ENCODE results near the gene ERC2. TPM values are rescaled to one million over a fixed set of nuclear protein-coding genes. Genes with fewer than 3 reads are reported as not detected.

The ERC2 gene
- total and polyA plus RNA-seq, 2 donors (not counting 3 experiments of a cell fraction or from before 2014, with no cell fraction given): 5.6 to 15.5 TPM

DNA sequence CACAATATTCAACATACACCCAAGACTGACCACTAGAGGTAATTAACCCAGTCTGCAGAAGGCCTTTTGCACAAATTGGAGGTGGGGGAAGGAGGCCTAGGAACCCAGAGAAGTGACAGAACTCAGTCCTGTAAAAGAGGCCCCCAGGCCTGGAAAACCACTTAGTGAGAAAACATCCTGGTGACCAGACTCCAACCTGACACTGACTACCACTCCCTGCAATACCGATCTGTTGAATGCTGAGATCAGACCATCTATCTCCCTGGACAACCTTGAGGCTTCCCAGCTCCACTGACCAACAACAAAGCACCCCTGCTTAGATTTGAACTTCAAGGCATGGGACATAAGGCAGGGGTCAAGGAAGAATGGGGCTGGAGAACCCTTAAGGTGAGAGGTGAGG, 719.2 kb downstream of the ERC2 start:
- H3K4me1 ChIP-seq (ENCODE audit: control insufficient read depth, extremely low read depth, insufficient read depth, low read length): no peaks in the 10 kb centered on the region
- no peak for FAIRE-seq
- no peaks in the 10 kb centered on the region for H3K9me3 ChIP-seq (replicated peaks; ENCODE audit: control insufficient read depth, insufficient read depth, low read length)
- H3K4me3 ChIP-seq (replicated peaks in 1 of 3; ENCODE audit: insufficient read depth in 1 of 3, low read depth in 1 of 3, low read length in 3 of 3): no peak overlapping the region
- no peaks in the 10 kb centered on the region for H4K20me1 ChIP-seq (replicated peaks; ENCODE audit: control insufficient read depth, extremely low read depth, insufficient read depth, low read length)
- dilution Hi-C loops (cut with MboI; ENCODE audit: extremely low pct_ligation_motif_present, low sequenced_read_pairs) (no loop called here), intact Hi-C loops (cut with micrococcal nuclease) (no loop called here)
- no peaks in the 10 kb centered on the region for H3K27me3 ChIP-seq (ENCODE audit: control insufficient read depth in 2 of 2, insufficient read depth in 2 of 2, low read length in 2 of 2)
- no peaks in the 10 kb centered on the region for H3K9me1 ChIP-seq (replicated peaks; ENCODE audit: control insufficient read depth, extremely low read depth, insufficient read depth, low read length)
- POLR2A ChIA-PET: no interaction called here
- no peak for DNase-seq (ENCODE audit: low read depth, low spot score)
- H2AFZ ChIP-seq (ENCODE audit: low read depth, low read length): no peak overlapping the region
- H3K36me3 ChIP-seq (ENCODE audit: control insufficient read depth in 2 of 2, extremely low read depth in 1 of 2, insufficient read depth in 2 of 2, low read length in 2 of 2): no peaks in the 10 kb centered on the region
- BruUV-seq (replicated peaks): no TSS peak
- no peak overlapping the region for H3K9ac ChIP-seq (replicated peaks; ENCODE audit: extremely low read depth, insufficient read depth, low read length)
- TF ChIP-seq FOS (IDR thresholded peaks at IDR 0.05; ENCODE audit: borderline replicate concordance, insufficient read depth, low read length) (no peak), MYC (IDR thresholded peaks at IDR 0.05; ENCODE audit: low read depth, low read length) (no peak), POLR2A (IDR thresholded peaks at IDR 0.05; ENCODE audit: low read depth, low read length) (no peak), JUN (IDR thresholded peaks at IDR 0.05; ENCODE audit: borderline replicate concordance, insufficient read depth, insufficient read length, low read depth) (no peak), EZH2 (IDR thresholded peaks at IDR 0.05; ENCODE audit: borderline replicate concordance, low read depth, low read length, severe bottlenecking) (no peak), POLR2AphosphoS5 (IDR thresholded peaks at IDR 0.05; ENCODE audit: insufficient read depth, low read depth, low read length) (no peak), GATA2 (IDR thresholded peaks at IDR 0.05; ENCODE audit: insufficient read depth, insufficient read length, low read depth, low read length) (no peak)
- TF ChIP-seq, protein P1, sequence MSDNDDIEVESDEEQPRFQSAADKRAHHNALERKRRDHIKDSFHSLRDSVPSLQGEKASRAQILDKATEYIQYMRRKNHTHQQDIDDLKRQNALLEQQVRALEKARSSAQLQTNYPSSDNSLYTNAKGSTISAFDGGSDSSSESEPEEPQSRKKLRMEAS (IDR thresholded peaks at IDR 0.05; ENCODE audit: insufficient read depth, insufficient read length): no peak
- TF ChIP-seq, protein P2, sequence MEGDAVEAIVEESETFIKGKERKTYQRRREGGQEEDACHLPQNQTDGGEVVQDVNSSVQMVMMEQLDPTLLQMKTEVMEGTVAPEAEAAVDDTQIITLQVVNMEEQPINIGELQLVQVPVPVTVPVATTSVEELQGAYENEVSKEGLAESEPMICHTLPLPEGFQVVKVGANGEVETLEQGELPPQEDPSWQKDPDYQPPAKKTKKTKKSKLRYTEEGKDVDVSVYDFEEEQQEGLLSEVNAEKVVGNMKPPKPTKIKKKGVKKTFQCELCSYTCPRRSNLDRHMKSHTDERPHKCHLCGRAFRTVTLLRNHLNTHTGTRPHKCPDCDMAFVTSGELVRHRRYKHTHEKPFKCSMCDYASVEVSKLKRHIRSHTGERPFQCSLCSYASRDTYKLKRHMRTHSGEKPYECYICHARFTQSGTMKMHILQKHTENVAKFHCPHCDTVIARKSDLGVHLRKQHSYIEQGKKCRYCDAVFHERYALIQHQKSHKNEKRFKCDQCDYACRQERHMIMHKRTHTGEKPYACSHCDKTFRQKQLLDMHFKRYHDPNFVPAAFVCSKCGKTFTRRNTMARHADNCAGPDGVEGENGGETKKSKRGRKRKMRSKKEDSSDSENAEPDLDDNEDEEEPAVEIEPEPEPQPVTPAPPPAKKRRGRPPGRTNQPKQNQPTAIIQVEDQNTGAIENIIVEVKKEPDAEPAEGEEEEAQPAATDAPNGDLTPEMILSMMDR (IDR thresholded peaks at IDR 0.05; ENCODE audit: extremely low read depth in 1 of 2, insufficient read depth in 1 of 2, low read depth in 1 of 2, low read length in 2 of 2): no peak
- H3K79me2 ChIP-seq (ENCODE audit: control insufficient read depth, insufficient read depth, low read length): no peaks in the 10 kb centered on the region
- CTCF ChIA-PET: no interaction called here
- no peak overlapping the region for H3K27ac ChIP-seq (ENCODE audit: insufficient read depth, low read depth, low read length)
- H3K4me2 ChIP-seq (ENCODE audit: insufficient read depth, low read length): no peak overlapping the region
